Activated CD4-positive, alpha-beta T cell treated with anti-CD3 and anti-CD28 coated beads for 1 hour (primary cell): ENCODE results near the gene FAM234B.

Source experiments
- DNase-seq: peaks from one replicate; pipeline ENCODE4 v3.0.0-alpha.2; 2020

Gene FAM234B, protein sequence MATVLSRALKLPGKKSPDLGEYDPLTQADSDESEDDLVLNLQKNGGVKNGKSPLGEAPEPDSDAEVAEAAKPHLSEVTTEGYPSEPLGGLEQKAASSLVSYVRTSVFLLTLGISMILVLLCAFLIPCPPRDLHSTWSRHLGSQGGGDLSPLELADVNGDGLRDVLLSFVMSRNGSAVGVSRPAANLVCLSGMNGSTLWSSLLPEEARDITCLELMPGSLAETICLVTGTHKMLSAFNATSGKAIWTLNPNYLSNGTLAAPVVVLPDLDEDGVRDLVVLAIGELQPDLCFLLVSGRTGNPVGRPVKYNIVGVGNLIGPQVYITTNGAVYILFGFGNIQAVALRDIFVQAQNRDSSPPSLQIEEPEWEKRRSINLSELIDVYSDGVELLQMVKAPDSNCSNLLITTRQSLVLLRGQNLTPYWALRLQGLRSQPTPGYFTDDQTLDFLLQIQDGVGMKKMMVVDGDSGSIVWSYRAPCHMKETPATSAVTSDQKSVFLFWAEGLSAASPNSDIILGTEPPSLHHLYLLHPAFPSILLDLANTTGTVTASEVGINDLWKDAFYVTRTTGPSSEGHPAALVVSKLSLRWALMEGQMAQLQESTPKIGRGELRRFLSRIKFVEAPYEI

GRCh38 chr12:13044002-13044905 lies at the start of gene FAM234B:
TSS of gene FAM234B (plus strand) at chr12:13044381. CDS start at chr12:13044404, 23 bp downstream.
- peak; percentile 60 for DNase-seq

DNA sequence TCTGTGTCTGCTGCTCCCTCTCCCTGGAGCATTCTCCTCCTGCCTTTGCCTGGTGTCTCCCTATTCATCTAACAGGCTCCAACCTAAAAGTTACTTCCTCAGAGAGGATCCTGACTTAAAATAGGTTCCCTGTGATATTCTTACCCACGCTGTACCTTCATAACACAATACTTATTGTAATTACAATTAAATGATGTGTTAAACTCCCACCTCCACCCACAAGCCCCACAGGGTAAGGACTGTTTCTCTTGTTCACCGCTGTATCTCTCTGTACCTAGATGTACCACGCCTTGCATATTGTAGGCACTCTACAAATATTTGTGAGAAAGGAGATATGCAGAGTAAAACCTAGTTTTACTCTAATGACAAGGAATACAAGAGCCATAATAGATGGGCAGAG lies 49.1 kb upstream of the FAM234B start:
- no peak for DNase-seq

- DNase-seq = no peak
Observed at GRCh38 chr12:12996209-12996608, 48.0 kb upstream of the FAM234B start.

DNA sequence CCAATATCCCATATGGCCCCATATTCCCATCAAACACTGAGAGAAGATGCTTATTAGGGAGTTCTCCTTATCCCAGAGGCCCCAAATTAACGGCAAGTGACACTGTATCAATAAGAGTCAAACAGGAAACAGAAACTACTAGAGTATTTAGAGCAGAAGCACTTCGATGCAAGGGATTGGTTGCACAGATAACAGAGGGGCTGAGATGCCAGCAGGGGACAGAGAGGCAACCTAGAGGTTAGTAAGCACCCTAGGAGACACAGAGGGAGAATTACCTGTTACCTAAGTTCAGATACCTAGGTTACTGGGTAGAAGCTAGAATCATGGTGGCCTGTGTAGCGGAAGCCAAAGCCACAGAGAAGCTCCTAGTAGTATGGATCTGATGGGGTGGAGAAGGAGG lies 47.0 kb upstream of the FAM234B start:
- DNase-seq = no peak

DNA sequence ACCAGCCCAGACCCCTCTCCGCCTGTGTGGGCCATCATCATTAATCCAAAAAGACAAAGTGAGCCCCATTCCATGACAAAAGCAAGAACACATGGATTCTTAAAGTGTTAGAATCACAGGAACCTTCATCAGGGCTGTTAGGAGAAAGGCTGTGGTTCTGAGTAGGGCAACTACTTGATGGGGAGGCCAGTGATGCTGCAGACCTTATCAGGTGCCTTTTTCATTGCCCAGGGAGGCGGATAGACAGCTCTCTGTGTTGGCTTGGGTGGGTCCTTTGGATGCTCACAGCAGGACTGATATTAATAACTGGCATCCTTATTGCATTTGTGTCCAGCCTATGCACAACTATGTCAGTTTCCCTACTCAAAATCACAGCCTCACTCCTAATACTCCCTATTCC lies 46.4 kb upstream of the FAM234B start:
- DNase-seq = no peak

- DNase-seq = no peak
Observed at GRCh38 chr12:12998248-12998647, 45.9 kb upstream of the FAM234B start.

DNA sequence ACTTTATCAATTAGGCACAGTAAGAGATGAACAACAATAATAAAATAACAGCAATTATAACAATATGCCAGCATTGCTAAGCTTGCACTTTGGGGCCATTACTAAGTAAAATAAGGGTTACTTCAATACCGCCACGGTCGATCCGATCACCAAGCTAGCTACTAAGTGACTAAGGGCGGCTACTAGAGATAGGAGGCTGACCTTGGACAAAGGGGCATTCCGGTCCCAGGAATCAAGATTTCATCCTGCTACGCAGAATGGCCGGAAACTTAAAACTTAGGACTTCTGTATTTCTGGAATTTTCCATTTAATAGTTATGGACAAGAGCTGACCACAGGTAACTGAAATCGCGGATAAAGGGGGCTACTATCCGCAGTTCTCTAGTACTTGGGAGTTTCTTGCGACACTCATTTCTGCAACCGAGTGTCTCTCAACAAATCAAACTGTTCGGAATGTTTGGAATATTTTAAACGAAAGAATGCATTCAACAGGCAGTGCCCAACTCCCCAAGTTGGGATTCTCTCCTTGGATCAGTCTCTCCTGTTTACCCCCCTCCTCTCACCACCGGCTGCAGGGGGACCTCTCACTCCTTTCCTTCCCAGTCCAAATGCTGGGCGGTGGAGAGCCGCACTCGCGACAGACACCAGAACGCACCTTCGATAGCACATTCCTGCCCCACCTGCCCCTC lies 44.8 kb upstream of the FAM234B start:
- DNase-seq = no peak

DNA sequence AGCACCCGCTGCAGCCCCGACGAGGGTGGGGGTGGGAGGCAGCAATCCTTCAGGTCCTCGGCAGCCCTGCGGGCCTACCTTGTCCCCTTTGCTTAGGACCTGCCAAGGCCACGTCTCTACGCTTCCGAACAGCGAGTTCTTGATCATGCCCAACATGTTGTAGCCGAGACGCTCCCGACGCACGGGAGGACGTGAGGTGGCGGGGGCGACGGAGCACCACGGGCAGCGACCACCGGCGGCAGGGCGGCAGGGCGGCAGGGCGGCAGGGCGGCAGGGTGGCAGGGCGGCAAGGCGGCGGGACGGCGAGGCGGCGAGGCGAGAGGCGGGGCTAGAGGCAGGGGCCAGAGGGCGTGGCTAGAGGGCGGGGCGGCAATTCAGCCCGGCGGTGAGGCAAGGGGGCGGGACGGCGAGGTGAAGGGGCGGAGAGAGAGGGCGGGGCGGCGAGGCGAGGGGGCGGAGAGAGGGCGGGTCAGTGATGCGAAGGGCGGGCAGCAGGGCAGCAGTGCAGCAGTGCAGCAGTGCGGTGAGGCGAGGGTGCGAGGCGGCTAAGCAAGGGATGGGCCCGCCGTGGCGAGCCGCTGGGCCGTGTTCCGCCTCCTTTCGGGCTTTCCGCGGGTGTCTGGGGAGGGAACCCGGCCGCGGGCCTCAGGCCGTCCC lies 44.1 kb upstream of the FAM234B start, which contains the start of gene HEBP1:
Gene HEBP1, minus strand, starts transcription at position 307 of the 657 bp plus-strand sequence. Its CDS starts 151 bp downstream, at position 156.
- peak; percentile 92 for DNase-seq

GRCh38 chr12:13000616-13000924 lies 43.6 kb upstream of the FAM234B start:
- DNase-seq = no peak

GRCh38 chr12:13000925-13001774 lies 43.0 kb upstream of the FAM234B start:
- peak; percentile 15 for DNase-seq

DNA sequence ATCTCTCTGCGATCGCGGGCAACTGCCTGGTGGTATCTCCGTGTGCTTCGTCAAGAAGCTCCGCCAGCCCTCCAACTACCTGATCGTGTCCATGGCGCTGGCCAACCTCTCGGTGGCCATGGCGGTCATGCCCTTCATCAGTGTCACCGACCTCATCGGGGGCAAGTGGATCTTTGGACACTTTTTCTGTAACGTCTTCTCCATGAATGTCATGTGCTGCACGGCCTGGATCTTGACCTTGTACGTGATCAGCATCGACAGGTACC lies 42.5 kb upstream of the FAM234B start:
- DNase-seq = no peak

DNA sequence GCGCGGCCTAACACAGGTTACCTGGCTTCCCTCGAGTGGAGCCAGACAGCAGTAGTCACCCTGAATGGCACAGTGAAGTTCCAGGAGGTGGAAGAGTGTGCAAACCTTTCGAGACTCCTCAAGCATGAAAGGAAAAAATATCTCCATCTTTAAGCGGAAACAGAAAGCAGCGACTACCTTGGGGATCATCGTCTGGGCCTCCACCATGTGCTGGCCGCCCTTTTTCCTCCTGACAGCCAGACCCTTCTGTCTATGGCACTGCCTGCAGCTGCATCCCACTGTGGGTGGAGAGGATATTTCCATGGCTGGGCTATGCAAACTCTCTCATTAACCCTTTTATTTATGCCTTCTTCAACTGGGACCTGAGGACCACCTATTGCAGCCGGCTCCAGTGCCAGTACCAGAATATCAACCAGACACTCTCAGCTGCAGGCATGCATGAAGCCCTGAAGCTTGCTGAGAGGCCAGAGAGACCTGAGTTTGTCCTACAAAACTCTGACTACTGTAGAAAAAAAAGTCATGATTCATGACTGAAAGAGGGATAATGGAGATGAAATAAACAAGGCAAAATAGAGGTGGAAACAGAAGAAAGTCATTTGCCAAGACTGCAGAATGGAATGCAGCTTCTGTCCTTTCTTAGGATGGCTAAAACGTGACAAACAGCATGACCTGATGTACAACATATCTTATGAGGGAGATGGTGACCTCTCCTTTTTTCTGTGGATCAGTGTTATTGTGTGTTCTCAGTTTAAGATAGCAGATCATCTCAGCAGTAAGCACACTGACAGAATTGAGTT lies 41.7 kb upstream of the FAM234B start:
- DNase-seq = no peak

DNA sequence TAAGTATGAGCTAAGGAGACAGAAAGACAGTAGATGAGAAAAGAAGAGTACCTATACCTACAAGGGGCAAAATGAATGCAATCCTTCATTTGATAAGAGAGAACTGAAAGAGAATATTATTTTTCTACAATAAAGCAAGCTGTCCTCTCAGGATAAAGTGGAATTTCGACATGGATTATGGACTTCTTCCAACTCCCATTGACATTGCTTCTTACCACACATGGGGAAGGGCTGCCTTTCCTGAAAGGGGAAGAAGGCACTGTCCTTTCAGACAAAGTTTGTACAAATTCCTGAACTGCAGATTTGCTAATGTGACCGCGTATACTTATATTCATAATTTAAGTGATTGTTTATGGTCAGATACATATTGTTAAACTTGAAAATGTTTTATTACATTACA lies 39.8 kb upstream of the FAM234B start:
- no peak for DNase-seq

DNA sequence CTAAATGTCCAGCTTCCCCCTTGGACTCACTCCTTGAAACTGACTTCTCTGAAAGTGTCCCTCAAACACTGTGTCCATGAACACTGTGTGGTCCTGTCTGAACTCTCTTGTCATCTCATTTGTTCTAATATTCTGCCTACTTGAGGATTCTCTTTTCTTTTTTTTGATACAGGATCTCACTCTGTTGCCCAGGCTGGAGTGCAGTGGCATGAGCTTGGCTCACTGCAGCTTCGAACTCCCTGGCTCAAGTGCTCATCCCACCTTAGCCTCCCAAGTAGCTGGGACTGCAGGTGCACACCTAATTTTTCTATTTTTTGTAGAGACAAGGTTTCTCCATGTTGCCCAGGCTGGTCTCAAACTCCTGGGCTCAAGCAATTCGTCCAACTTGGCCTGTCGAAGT lies 39.2 kb upstream of the FAM234B start:
- no peak for DNase-seq

DNA sequence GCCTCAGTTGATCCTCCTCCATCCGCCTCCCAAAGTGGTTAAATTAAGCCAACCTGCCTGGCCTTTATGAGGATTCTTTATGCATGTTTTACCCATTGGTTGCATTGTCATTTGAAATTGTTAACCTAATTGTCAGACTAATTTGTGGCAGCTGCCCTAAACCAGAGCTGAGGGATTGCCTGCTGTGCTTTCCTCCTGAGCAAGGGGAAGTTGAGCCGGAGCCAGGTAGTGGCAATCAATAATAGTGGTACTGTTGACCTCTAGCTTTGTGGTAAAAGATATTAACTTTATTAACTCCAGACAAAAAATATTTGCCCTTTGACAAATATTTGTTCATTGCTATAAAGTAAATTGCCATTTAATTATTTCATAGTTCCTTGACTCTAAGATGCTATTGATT lies 38.5 kb upstream of the FAM234B start:
- DNase-seq = no peak

DNA sequence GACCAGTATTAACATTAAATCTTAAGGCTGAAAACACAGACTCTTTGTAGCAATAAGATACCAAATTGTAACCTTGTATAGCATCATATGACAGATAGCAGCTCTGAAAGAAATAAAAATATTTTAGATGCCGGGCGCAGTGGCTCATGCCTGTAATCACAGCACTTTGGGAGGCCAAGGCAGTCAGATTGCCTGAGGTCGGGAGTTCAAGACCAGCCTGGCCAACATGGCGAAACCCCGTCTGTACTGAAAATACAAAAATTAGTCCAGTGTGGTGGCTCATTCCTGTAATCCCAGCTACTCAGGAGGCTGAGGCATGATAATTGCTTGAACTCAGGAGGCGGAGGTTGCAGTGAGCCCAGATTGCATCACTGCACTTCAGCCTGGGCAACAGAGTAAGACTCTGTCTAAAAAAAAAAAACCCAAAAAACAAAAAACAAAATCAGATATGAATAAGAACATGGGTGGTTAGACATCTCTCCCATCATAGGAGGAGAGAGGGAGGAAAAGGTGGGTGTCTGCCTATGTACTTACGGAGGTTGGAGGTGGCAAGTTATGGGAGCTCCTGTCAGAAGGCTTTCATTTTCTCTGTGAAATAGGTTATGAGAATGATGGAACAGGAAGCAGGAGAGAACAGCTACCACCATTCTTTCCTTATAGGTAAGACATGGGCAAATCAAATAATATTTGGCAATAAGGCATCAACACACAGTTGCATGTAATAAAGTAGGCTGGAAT lies 36.5 kb upstream of the FAM234B start:
- no peak for DNase-seq

DNA sequence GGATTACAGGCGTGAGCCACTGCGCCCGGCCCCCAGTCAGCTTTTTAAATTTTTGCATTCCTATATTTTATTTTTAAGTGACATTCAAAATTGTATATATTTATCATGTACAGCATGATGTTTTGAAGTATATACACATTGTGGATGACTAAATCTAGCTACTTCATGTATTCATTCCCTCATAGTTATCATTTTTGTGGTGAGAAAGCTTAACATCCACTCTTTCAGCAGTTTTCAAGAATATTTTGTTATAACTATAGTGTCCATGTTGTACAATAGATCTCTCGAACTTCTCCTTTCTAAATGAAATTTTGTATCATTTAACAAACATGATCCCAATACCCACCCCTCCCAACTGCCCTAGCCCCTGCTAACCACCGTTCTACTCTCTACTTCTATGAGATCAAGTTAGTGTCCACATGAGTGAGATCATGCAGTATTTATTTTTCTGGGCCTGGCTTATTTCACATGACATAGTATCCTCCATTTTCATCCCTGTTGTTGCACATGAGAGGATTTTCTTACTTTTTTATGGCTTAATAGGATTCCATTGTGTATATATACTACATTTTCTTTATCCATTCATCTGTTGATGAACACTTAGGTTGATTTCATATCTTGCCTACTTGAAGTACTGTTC lies 35.3 kb upstream of the FAM234B start:
- no peak for DNase-seq

DNA sequence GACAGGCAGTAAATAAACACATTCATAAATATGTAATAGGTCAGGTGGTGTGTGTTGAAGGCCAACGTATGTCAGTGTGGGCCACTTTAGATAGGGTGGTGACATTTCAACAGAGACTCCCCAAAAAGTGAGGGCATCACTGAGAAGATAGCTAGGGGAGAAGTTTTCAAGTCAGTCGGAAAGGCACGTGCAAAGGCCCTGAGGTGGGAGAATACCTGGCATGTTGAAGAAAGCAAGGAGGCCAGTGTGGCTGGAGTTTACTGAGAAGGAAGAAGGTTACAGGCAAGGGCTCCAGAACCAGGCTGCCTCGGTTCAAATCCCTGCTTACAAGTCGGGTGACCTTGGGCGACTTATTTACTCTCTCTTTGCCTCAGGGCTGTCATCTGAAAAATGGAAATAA lies 33.1 kb upstream of the FAM234B start:
- no peak for DNase-seq

- no peak for DNase-seq
Observed at GRCh38 chr12:13022851-13023271, 21.3 kb upstream of the FAM234B start.
